ENCODE measurements around the gene UBE3B. TPM values are rescaled to one million over a fixed set of nuclear protein-coding genes. Genes with fewer than 3 reads are reported as not detected.

UBE3B gene
- total RNA-seq, 1 donor from 2014 or later: 54.1 TPM

DNA sequence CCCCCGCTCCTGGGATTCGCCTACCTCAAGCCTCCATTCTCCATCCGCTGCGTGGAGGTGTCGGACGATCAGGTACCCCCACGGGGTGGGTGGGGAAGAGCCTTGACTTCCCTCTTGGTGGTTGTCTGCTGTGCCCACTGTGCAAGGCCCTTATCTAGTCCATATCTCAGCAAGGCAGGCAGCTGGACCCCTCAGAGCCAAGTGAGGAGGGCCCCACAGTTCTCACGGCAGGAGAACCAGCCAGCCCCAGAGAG is 56.0 kb downstream of the UBE3B start:
- no peak for DNase-seq

DNA sequence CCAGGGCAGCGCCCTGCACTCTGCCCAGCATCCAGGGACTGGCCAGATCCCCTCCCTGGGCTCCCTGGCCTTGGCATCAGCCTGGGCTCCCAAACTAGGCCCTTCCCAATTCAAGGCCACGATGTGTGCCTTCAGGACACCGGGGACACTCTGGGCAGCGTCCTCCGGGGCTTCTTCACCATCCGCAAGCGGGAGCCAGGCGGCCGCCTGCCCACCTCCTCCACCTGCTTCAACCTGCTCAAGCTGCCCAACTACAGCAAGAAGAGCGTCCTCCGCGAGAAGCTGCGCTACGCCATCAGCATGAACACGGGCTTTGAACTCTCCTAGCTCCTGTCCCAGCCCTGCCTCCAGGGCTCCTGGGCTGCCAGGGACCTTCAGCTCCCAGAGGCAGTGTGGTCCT is 57.0 kb downstream of the UBE3B start:
- DNase-seq: no peak

DNA sequence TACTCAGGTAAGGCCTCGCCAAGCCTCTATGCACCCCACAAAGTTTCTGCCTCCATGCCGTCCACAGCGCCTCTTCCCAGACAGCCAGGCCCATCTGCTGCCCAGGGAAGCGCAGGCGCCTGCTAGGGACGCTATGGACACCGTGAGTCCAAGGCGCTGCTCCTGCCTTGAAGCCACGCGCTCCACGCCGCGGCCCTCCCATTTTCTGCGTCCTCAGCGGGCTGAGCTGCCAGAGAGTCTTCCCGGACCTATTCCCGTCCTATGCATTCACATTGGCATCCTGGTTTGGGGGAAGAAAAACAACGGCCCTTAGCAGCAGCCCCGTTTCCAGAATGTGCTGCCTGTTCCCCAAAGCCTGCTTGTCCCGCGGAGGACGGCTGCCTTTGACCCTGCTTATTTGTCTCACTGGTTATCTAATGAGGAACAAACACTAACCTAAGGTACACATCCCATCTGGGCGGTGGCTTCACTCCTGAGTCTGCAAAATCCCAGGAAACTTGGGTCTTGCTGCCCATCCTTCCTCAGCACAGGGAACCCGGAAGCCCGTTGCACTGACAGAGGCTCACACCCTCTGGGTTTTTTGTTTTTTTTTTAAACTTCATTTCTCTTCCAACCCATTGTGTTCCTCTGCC is 57.9 kb downstream of the UBE3B start:
- DNase-seq: no peak

DNA sequence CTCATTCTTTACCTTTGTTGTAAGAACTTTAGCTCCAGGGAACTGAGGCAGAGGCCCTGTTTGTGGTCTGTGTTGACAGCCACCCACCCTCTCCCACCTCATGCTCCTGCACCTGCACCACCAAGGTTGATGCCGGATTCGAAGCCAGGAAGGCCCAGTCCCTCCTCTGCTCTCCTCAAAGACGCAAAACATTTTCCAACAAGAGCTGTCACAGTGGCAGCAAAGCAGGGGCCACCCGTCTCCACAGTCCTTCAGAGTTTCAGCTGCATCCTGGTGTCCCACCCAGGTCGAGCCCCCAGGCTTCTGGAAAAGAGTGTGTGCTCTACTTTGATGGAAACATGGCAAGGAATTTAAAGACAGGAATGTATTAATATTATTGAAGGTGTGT is 58.4 kb downstream of the UBE3B start:
- no peak for DNase-seq

DNA sequence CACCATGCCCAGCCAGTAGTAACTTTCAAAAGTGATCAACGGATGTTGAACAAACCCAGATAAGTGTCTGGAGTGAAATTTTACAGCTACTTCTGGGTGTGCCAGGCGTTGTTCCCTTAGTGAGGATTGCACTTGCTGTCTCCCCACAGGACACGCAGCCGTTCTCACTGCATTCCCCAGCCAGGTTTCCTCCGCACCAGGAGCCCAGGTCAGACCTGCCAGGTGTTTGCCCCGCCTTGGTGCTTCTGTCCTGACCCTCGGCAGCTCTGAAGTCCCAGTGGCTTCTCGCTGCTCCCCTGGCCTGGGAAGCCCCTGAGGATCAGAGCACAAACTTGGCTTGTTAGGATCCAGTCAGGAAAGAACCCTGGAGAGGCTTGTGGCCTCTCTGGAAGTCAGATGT is 59.7 kb downstream of the UBE3B start:
- no peak for DNase-seq

DNA sequence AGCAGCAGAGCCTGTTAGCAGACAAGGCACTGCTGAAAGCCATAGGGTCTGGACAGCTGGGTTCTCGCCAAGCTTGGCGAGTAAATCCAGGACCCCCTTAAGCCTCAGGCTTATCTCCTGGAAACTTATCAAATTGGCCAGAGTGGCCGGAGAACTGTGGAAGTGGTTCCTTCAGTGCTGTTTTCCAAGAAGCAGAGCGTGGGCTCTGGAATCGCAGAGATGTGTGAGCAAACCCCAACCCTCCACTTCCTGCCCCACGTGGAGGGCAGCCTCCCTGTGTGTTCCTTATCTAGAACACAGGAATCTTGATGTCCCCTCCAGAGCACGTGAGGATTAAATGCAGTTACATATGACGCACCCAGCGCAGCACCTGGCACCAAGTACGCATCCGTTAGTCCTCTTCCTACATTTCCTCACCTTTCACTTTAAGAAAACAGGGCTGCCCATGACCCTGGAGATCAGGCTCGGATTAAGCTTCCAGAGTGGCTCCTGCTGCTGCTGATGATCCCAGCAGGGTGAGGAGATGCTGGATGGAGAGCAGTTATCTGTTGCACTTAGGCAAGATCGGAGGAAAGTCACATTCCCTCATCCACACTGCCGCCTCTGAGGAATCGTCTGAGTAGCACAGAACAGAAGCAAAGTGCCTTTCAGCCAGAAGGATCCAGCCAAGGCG is 60.9 kb downstream of the UBE3B start:
- no peak for DNase-seq

DNA sequence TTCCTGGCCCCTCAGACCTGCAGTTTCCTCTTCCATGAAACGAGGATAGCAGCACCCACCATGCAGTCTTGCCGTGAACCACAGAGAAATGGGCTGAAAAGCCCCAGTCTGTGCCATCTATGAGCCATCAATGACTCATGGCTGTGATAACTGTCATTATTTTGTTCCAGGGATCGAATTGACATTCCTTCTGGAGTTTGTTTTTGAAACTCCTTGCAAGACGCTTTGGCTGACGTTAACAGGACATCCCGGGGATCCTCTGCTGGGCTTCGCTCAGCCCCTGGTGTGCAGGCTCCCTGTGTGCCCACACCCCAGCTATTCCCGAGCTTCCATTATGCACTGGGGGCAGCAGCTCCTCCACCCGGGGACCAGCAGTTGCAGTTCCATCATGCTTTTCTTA is 62.1 kb downstream of the UBE3B start:
- peak; percentile 45 for DNase-seq

DNA sequence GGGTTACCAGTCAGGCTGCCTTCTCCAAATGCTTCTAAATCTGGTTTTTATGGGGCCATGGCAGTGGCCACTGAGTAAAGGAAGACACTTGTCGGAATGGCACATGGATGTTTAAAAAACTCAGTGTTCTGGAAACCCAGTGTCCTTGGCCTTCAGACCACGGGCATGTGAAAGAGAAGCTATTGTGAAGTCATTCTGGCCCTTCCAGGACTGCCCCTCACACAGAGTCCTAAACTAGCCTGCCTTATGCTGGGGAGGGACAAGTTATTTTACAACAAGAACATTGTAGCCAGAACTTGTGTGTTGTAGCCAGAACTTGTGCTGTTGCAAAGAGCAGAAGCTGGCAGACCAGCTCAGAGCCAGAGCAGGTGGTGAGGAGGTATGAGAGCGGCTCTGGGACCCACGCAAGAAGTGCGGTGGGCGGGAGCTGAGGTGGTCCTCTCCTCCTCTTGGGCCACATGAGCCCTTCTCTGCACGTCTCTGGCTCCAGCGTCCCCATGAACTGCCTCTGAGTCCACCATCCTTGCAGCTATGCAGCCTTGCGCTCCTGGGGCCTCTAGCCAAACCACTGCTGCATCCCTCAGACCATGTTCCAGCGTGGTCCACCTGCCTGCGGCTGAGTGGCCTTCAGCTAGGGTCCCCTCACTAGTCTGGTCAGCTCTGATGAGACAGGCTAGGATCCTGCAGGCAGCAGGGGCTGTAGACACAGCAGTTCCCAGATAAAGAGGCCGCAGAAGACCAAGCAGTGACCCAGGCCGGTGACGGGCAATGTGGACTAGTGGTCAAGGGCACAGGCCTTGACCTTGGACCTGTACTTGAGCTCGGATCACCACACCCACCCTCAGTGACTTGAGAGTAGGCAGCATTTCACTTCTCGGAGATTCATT is 63.3 kb downstream of the UBE3B start:
- no peak for DNase-seq

DNA sequence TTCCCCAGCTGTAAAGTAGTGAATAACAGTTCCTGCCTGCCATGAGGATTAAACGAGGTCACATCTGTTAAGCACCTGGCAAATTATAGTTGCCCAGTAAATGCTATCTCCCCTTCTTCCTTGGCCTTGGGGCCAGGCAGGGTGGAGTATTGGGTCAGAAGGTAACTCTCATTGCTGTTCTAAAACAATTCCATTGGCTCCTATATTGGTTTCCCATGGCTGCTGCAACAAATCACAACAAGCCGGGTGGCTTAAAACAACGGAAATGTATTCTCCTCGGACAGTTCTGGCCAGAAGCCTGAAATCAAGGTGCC is 63.9 kb downstream of the UBE3B start:
- DNase-seq: peak; percentile 14

DNA sequence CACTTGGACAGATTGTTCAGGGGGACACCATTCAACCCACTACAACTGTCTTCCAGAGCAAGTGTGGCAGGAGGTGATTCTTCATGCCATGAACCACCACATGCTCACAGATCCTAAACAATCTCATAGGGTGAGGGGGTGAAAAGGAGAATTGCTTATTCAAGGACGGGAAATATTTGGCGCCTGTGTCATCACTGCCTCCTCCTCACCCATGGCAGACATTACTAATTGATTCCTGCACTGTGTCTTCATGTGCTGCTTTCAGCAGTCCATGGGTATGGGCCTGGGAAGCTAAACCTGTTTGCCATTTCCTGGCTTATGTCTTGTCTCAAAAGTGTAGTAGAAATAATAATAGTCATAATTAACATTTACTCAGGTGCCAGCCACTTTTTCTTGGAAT is 64.6 kb downstream of the UBE3B start:
- DNase-seq: peak; percentile 49

DNA sequence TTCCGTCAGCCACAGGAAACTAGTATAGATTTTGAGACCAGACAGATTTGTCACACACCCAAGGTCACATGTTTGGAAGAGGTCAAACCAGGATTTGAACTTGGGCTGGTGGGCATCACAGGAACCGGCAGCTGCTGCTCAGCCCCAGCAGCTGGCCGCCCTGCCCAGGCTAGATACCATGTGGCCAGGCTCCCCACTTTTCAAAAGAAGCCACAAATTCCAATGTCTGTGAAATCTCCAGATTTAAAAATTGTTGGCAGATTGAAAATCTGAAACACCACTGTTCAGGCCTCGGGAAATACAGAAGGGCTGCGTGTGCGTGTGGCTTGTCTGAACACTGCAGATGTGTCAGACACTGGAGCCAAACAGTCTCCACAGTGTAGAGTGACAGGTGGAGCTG is 65.4 kb downstream of the UBE3B start:
- DNase-seq: no peak

DNA sequence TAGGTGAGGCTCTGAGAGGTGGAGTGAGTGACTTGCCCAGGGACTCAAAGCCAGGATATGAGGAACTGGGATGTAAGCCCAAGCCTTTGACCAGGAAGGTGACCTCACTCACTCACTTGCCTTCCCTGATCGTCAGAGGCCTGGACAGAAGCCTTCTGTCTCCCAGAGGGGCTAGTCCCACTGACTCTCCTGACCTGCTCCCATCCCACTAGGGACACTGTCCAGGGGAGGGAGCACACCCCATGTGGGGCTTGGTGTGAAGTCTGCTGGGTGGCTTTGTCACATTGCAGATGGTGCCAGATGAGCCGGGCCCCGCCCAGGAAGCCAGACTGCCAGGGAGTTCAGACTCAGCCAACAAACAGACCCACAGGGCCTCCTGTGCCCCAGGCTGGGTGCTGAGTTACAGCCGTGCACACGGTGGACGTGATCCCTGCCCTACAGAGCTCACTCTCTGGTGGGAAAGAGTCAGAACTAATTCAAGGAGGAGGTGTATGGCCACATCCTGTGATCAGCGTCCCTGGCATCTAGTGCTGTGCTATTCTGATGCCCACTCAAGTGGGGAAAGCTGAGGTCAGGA is 67.6 kb downstream of the UBE3B start:
- DNase-seq: peak; percentile 59

DNA sequence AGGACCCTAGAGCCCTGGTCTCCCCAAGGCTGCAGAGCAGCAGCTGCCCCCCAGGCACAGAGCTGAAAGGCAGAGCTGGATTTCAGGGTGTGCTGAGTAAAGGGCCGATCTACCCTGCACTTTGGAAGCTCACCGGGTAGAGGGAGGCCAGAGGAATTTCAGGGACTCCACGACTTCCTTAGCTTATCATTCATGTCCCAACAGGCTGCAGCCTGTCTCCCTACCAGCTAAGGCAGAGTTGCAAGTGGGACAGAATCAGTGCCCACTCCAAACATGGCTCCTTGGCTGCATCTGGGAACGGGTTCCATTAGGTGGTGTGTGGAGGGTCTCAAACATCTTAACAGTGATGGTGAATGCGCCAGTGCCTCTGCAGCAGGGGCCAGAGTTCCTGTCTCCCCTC is 68.4 kb downstream of the UBE3B start:
- DNase-seq: no peak

DNA sequence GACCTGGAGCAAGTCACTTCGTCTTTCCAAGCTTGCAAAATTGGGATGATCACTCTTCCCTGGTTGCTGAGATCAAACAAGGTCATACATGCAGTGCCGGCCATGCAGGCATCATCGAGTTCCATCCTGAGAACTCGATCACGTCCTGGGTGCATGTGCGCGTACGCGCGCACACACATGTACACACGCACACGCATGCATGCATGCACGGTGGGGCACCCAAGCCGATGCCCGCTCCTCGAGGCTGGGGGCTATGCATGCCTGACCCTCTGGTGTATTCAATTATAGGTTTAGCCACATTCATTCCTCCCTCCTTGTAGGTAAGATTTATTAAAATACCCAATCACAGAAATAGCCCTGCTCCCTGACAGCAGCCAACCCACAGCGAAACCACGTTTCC is 69.9 kb downstream of the UBE3B start:
- no peak for DNase-seq

DNA sequence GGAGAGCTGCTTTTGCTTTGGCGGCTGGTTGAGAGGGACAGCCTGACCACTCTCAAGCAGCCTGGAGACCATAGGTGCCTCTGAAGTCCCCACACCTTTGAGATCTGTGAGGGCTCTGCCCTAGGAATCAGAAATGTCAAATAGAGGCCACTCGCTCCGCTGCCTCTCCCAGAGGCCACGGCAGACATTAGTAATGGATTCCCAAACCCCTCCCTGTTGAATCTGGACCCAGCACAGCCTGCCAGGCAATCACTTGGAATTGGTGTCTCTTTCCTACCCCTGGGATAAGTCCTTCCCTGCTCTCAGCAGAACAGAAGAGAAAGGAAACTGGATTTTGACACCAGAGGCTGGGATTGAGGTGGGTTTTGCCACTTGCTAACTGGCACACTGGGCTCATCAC is 70.8 kb downstream of the UBE3B start:
- no peak for DNase-seq

DNA sequence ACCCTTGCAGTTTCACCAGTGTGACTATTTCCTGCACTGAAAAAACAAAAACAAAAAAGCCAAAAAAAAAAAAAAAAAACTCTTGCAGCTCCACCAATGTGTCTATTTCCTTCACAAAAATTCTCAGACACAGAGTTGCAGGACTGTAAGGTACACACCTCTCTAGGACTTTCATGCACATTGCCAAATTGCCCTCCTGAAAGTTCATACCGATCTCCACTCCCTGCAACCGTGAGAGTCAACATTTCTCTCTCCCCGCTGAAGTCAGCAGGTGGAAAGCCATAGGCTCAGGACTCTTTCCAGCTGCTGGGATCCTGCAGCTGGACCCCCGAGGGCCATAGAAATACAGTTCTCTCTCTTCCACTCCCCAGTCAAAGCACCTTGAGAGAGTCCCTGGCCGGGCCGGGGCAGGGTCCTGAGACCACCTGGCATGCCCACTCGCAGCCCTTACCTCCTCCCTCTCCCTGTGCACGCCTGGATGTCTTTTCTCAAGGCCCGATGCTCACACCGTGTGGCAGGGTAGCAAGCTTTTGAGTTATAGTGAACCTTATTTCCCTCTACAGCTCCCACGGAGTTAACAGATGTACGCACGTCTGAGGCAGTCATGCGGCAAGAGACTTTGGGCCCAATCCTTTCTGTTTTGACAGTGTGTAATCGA is 72.3 kb downstream of the UBE3B start:
- no peak for DNase-seq

DNA sequence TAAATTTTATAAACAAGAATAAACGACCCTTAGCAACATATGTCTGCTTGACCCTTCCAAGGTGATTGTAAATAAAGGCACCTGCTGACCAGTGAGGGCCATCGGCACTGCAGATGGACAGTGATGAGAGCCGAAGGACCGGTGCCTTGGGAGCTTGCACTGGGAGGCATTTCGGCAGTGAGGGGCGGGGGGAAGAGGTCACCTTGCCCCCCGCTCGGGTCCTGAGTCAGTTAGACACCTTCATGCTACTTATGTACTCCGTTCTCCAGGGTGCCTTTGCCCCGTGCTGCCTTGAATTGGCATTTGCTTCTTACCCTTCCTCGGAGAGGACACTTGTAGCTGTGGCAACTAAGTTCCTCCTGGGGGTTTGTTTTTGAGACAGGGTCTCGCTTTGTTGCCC is 72.8 kb downstream of the UBE3B start:
- DNase-seq: no peak

DNA sequence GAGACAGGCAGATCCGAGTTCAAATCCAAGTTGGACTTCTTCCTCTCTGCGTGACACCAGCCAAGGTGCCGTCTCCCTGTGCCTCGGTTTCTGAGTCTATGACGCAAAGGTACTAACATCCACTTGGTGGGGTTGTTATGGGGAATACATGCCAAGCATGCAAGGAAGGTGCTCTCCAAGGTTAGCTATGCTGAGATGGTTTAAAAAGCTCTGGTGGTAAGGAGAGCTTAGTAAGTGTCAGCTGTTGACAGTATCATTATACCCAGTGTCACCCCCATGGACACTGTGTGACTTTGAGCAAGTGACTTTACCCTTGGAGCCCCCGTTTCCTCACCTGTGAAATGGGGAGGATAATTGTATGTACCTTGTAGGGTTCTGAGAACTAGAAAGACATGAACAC is 73.7 kb downstream of the UBE3B start:
- no peak for DNase-seq

DNA sequence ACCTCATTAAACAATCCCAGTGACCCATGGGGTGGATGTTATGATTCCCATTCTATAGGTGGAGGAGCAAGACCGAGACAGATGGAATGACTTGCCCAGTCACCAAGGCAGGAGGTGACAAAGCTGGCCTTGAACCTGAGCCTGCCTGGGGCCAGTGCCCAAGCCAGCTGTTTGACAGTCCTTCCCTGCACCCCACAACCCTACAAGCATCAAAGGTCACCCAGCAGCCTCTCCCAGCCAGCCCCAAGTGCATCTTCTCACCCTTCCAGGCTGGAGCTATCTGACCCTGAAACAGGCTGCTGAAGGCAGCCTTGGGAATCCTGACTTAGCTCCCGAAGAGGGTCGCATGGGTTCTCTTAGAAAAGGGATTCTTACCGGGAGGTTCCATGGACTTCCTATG is 75.5 kb downstream of the UBE3B start:
- no peak for DNase-seq

DNA sequence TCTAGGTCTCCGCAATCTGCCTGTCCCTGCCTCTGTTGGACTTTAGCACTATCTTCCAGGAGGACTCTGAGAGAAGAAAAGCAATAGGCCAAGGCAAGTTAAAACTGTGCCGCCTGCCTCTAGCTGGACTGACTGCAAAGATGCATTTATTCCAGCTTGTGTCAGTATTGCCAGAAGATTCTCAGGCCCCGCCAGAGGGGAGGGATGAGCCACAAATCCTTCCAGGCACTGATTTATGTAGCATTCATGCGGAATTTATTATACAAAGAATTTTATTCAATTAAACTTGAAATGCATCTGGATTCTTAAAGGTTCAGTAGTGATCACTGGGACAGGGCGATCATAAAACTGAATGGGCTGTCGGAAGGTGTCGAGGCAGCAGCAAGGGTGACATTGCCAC is 76.0 kb downstream of the UBE3B start:
- no peak for DNase-seq

DNA sequence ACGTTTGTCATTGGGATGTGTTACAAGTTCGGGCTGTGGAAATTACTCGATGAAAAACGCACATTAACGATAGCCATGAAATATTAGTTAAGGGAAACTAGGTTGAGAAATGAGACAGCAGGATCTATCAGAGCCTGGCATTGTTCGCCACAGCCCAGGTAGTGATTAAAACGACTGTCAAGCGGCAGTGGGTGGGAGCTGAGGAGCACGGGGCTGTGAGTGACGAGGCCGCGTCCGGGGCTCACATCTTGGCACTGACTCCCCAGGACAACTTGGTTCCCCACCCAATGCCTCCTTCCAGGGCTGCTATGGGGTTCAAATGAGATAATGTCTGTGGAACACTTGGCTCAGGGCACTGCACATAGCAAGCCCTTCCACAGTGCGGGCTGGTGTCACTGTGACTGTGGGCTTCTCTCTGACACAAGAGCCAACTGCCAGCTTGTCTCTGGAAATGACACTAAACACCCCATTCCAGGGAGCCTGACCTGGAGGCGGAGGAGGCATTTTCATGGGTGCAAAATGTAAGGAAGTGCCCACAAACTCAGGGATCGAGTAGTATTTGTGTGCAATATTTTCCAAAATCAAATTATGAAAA is 76.6 kb downstream of the UBE3B start:
- no peak for DNase-seq

DNA sequence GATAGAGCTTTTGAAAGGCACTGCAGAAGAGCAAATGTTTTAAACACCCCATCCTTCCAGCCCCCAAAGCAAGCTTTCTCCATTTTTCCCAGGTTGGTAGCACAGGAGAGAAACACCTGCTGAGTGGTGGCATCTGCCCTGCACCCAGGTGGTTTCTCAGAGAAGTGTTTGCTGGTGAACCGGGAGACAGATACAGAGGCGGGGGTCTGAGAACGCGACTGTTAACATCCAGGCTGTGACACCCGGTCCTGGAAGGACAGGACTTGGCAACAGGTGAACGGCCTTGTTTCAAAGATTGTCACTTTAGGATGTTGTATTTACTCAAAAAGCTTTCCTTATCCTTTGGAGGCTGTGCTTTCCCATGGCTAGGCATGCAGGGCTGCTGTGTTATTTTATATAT is 77.3 kb downstream of the UBE3B start:
- DNase-seq: no peak

All from dermis blood vessel endothelial cell (primary cell).